Measurements from ENCODE around the gene ATP13A4.

DNA sequence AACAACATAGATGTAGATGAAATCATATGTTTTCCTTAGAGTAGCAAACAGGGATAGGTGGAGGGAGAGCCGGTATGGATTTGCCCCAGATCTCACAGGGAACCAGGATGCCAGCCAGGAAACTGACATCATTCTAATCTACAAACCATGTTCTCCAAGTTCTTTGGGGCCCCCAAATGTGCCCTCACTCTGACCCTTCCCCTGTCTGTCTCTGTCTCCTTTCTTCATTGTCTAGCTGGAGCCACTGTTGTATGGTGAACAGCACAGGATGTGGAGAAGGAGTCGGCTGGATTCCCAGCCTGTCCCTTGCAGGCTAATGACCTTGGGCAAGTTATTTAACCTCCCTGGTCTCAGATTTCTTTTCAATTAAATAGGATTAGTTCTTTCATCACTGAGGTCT, 177.1 kb downstream of the ATP13A4 start:
- TF ChIP-seq, protein P1, sequence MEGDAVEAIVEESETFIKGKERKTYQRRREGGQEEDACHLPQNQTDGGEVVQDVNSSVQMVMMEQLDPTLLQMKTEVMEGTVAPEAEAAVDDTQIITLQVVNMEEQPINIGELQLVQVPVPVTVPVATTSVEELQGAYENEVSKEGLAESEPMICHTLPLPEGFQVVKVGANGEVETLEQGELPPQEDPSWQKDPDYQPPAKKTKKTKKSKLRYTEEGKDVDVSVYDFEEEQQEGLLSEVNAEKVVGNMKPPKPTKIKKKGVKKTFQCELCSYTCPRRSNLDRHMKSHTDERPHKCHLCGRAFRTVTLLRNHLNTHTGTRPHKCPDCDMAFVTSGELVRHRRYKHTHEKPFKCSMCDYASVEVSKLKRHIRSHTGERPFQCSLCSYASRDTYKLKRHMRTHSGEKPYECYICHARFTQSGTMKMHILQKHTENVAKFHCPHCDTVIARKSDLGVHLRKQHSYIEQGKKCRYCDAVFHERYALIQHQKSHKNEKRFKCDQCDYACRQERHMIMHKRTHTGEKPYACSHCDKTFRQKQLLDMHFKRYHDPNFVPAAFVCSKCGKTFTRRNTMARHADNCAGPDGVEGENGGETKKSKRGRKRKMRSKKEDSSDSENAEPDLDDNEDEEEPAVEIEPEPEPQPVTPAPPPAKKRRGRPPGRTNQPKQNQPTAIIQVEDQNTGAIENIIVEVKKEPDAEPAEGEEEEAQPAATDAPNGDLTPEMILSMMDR (IDR thresholded peaks at IDR 0.05; ENCODE audit: low read depth, low read length), result no peak
- TF ChIP-seq EZH2phosphoT487 (IDR thresholded peaks at IDR 0.05; ENCODE audit: low read depth), result no peak

Data from OCI-LY3 (cell line).